HG03469 (cell line): ENCODE data around the gene AMZ2.
"Not testable (repeated sequence)": the region's sequence is repeated elsewhere in the genome, so short reads cannot be mapped to it uniquely, and the experiment has no call there.

Experiments used
- ATAC-seq: cut with Tn5 transposase; IDR thresholded peaks from one replicate; pipeline ENCODE4 v1.9.1; 2021; ENCODE audit warnings: mild to moderate bottlenecking, moderate library complexity, moderate number of reproducible peaks; ENCODE audit not compliant: unreplicated experiment

The AMZ2 gene

GRCh38 chr17:68219429-68219828 lies 28.4 kb upstream of the AMZ2 start:
- not testable (repeated sequence) for ATAC-seq

GRCh38 chr17:68220186-68220585 lies 27.7 kb upstream of the AMZ2 start:
- not testable (repeated sequence) for ATAC-seq

- ATAC-seq = not testable (repeated sequence)
Measured at GRCh38 chr17:68220786-68221185, 27.1 kb upstream of the AMZ2 start.

- ATAC-seq = no peak
Measured at GRCh38 chr17:68221786-68222185, 26.1 kb upstream of the AMZ2 start.

- ATAC-seq = no peak
Measured at GRCh38 chr17:68222606-68223005, 25.2 kb upstream of the AMZ2 start.

GRCh38 chr17:68225055-68225454 lies 22.8 kb upstream of the AMZ2 start:
- ATAC-seq = peak; percentile 59

GRCh38 chr17:68228039-68228680 lies 19.7 kb upstream of the AMZ2 start:
- ATAC-seq = not testable (repeated sequence)

- ATAC-seq = no peak
Measured at GRCh38 chr17:68228817-68229570, 18.8 kb upstream of the AMZ2 start.

- ATAC-seq = no peak
Measured at GRCh38 chr17:68229619-68230018, 18.2 kb upstream of the AMZ2 start.

- ATAC-seq = not testable (repeated sequence)
Measured at GRCh38 chr17:68231131-68231530, 16.7 kb upstream of the AMZ2 start.

GRCh38 chr17:68231541-68231940 lies 16.3 kb upstream of the AMZ2 start:
- ATAC-seq = no peak

- ATAC-seq = not testable (repeated sequence)
Measured at GRCh38 chr17:68232741-68233140, 15.1 kb upstream of the AMZ2 start.

GRCh38 chr17:68234726-68235335 lies 13.0 kb upstream of the AMZ2 start:
- ATAC-seq = not testable (repeated sequence)

GRCh38 chr17:68235336-68235791 lies 12.5 kb upstream of the AMZ2 start:
- ATAC-seq = not testable (repeated sequence)

- ATAC-seq = peak; percentile 55
Measured at GRCh38 chr17:68237369-68238163, 10.3 kb upstream of the AMZ2 start.

GRCh38 chr17:68238164-68238870 lies 9.5 kb upstream of the AMZ2 start:
- no peak for ATAC-seq

GRCh38 chr17:68238871-68239253 lies 9.0 kb upstream of the AMZ2 start:
- ATAC-seq = no peak

- no peak for ATAC-seq
Measured at GRCh38 chr17:68239632-68240366, 8.0 kb upstream of the AMZ2 start.

- no peak for ATAC-seq
Measured at GRCh38 chr17:68246271-68247028, 1.4 kb upstream of the AMZ2 start.
